Adrenal gland (tissue), 12 donors: ENCODE results near the gene CMIP. TPM values are rescaled to one million over a fixed set of nuclear protein-coding genes. Genes with fewer than 3 reads are reported as not detected.
A peak's percentile ranks its signal among the peaks of the same experiment; 100 is the strongest.

Source experiments
- DNase-seq, 7 donors: peaks; one replicate each; pipeline ENCODE4 v3.0.0-alpha.2; 2019 to 2020
- H3K27ac ChIP-seq, 5 donors: fragments of 200-600 bp; sonication (generic) in 4 of 5; 1 replicate in 3 of 5; 2 replicates in 2 of 5; pipeline versions ENCODE4 v1.5.1 to v1.8.0; 2016 to 2020; ENCODE audit warnings: mild to moderate bottlenecking in 1 of 5
- H3K27me3 ChIP-seq: fragments of 200-600 bp; 2 replicates; pipeline ENCODE4 v1.8.0; 2021
- H3K36me3 ChIP-seq, 2 donors: fragments of 200-600 bp; replicated peaks in 1 of 2; 1 replicate in 1 of 2; 2 replicates in 1 of 2; pipeline versions ENCODE4 v1.5.1 to v1.8.0; 2018 to 2022
- H3K4me1 ChIP-seq, 2 donors: fragments of 200-600 bp; replicated peaks in 1 of 2; 1 replicate in 1 of 2; 2 replicates in 1 of 2; pipeline versions ENCODE4 v1.5.1 to v1.8.0; 2018 to 2021
- H3K4me3 ChIP-seq, 4 donors: fragments of 200-600 bp; sonication (generic) in 3 of 4; one replicate each; pipeline ENCODE4 v1.5.1; 2016 to 2018
- H3K9me3 ChIP-seq, 3 donors: fragments of 200-600 bp; sonication (generic) in 1 of 3; replicated peaks in 1 of 3; 1 replicate in 2 of 3; 2 replicates in 1 of 3; pipeline versions ENCODE4 v1.5.1 to v1.8.0; 2016 to 2021
- POLR2A ChIP-seq, 2 donors: fragments of 450-650 bp; IDR thresholded peaks; one replicate each; pipeline ENCODE4 v1.6.1; 2017; ENCODE audit warnings: antibody characterized with exemption in 2 of 2, mild to moderate bottlenecking in 2 of 2, moderate library complexity in 1 of 2
- WGBS, 4 donors: extraction: QIAGEN DNeasy Blood & Tissue Kit in 2 of 4; methylation state at CpG; one replicate each; pipeline versions ENCODE4 v1.1.5 to v1.1.7; 2013 to 2017; 5-methylcytosine and 5-hydroxymethylcytosine counted together
- intact Hi-C, 2 donors: fragments of 100-400 bp; cut with DNase I; formaldehyde crosslinking; loops; one replicate each; pipeline versions ENCODE4 v1.14.1 to v1.15.0; 2022 to 2023
- polyA plus RNA-seq, 3 donors: library from polyadenylated mRNA; stranded (reverse); fragments of 200-250 nt in 2 of 3; fragments of 350-450 nt in 1 of 3; fragmentation: Illumina TruSeq in 1 of 3; extraction: RNeasy Lipid Tissue Mini Kit (QIAGEN cat#74804) in 1 of 3; gene quantifications; one replicate each; pipeline ENCODE4 v1.2.3, GENCODE V29; 2013 to 2014
- total RNA-seq, 9 donors: library from RNA; depleted of rRNA in 4 of 9; stranded (reverse); fragments of >200 nt in 4 of 9; fragments of 120-200 nt in 1 of 9; fragmentation: NEBNext Ultra II Directional in 1 of 9; extraction: Animal tissue kit (Norgen Biotek cat#: 25700) in 1 of 9; gene quantifications; one replicate each; pipeline versions ENCODE4 v1.1.0 to v1.2.4, GENCODE V29; 2013 to 2023
- TF ChIP-seq, protein P1 (sequence below), 6 experiments: fragments of 450-650 bp in 4 of 6; fragments of 200-600 bp in 2 of 6; sonication (generic) in 1 of 6; IDR thresholded peaks; 1 replicate in 5 of 6; 2 replicates in 1 of 6; pipeline versions ENCODE4 v1.5.1 to v1.8.0; 2016 to 2021; ENCODE audit warnings: antibody characterized with exemption in 6 of 6, mild to moderate bottlenecking in 2 of 6, moderate library complexity in 1 of 6
- donor health status: healthy with polysubstance abuse.
- donor health status: Bipolar disorder and iron deficiency.
- donor health status: DM: yes; HTN: yes; CAD: no.
- donor health status: DM: no; HTN: no; CAD: no.
- donor health status: DM: no; HTN: no; CAD: no.
- donor health status: DM: yes; HTN: yes; CAD: no.

Gene CMIP
- total and polyA plus RNA-seq, 12 donors = 8.1 to 87.9 (median 42.5) TPM

DNA sequence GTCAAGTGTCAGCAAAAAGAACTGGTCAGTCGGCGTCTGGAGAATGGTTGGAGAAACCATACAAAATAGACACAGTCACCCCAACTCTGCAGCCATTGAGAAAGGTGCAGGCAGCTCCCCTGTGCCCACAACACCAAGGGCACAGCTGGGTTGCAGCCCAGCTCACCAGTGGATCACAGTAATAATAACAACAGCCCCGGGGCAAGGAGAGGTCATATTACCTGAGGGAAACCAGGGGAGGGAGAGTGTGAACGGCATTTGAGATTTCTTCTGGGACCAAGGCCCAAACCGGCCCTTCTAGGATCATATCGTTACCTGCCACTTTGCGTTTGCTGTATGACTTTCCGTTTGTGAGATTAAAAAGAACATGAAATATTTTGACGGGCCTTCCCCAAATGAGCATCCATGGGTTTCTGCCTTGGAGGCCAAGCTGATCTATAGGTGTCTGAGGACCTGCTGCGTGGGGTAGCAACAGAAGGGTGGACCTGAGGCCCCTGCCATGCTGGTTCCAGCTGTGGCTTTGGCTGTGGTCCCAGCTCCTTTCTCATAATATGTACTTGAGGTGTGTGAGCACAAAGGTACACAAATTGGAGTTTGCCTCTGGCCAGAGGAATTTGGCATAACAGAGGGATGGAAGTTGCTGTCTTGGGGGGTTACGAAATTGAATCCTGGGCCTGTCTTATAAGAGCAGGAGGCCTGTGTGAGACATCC, 154.6 kb downstream of the CMIP start:
- Histone ChIP-seq H3K27me3 (no peaks in the 10 kb centered on the region), H3K4me3 (no peak overlapping the region), H3K9me3 (no peaks in the 10 kb centered on the region), H3K36me3 (no peaks in the 10 kb centered on the region), H3K4me1 (peaks cover 15 to 18% of the 10 kb centered on the region in 2 donors), H3K27ac (no peak overlapping the region)
- 84 to 93% (median 89%) methylated on average over 11 of the region's 11 CpGs for WGBS, 4 donors
- TF ChIP-seq, protein P1, sequence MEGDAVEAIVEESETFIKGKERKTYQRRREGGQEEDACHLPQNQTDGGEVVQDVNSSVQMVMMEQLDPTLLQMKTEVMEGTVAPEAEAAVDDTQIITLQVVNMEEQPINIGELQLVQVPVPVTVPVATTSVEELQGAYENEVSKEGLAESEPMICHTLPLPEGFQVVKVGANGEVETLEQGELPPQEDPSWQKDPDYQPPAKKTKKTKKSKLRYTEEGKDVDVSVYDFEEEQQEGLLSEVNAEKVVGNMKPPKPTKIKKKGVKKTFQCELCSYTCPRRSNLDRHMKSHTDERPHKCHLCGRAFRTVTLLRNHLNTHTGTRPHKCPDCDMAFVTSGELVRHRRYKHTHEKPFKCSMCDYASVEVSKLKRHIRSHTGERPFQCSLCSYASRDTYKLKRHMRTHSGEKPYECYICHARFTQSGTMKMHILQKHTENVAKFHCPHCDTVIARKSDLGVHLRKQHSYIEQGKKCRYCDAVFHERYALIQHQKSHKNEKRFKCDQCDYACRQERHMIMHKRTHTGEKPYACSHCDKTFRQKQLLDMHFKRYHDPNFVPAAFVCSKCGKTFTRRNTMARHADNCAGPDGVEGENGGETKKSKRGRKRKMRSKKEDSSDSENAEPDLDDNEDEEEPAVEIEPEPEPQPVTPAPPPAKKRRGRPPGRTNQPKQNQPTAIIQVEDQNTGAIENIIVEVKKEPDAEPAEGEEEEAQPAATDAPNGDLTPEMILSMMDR (IDR thresholded peaks at IDR 0.05) = no peak
- intact Hi-C loops = loop anchor here in 1 of 2 donors (10.0 kb wide), 1 partner anchor 64 kb away; no protein-coding TSS in a partner anchor
- no peak for DNase-seq

DNA sequence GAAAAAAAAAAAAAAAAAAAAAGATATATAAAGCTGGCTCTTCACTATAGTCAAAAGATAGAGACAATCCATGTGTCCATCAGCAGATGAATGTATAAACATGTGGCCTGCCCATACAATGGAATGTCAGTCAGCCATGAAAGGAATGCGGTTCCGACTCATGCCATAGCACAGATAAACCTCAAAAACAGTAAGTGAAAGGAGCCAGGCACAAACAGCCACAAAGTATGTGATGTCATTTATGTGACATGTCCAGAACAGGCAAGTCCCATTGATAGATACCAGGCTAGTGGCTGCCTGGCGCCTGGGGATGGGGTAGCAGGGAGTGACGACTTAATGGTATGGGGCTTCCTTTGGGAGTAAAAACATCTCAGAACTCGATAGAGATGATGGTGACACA, 155.7 kb downstream of the CMIP start:
- intact Hi-C loops = no loop called here
- no peak for DNase-seq
- Histone ChIP-seq H3K27ac (no peak overlapping the region), H3K27me3 (no peaks in the 10 kb centered on the region), H3K4me3 (no peak overlapping the region), H3K36me3 (no peaks in the 10 kb centered on the region), H3K9me3 (no peaks in the 10 kb centered on the region), H3K4me1 (peaks cover 15 to 18% of the 10 kb centered on the region in 2 donors)
- 88 to 93% (median 92%) methylated on average over 5 of the region's 5 CpGs for WGBS, 4 donors
- TF ChIP-seq, protein P1 (IDR thresholded peaks at IDR 0.05) = no peak
- no peak for TF ChIP-seq POLR2A (IDR thresholded peaks at IDR 0.05)

GRCh38 chr16:81601008-81601428, 156.4 kb downstream of the CMIP start:
- 47 to 65% (median 50%) methylated on average over 3 to 9 of the region's 9 CpGs for whole genome bisulfite sequencing, 4 donors
- Histone ChIP-seq H3K4me3 (no peak overlapping the region), H3K27ac (peak overlapping the region in 3 of 5 donors; percentile 2 to 81 (median 54)), H3K9me3 (no peaks in the 10 kb centered on the region), H3K27me3 (no peaks in the 10 kb centered on the region), H3K36me3 (no peaks in the 10 kb centered on the region), H3K4me1 (peaks cover 15 to 18% of the 10 kb centered on the region in 2 donors)
- DNase-seq = peak in 3 of 7 donors; percentile 30 to 71 (median 42)
- TF ChIP-seq, protein P1 (IDR thresholded peaks at IDR 0.05) = no peak
- TF ChIP-seq POLR2A (IDR thresholded peaks at IDR 0.05) = no peak
- intact Hi-C loops = no loop called here

GRCh38 chr16:81601601-81602255, 157.1 kb downstream of the CMIP start:
- no peak for TF ChIP-seq POLR2A (IDR thresholded peaks at IDR 0.05)
- TF ChIP-seq, protein P1 (IDR thresholded peaks at IDR 0.05) = no peak
- WGBS, 4 donors = 72 to 82% (median 78%) methylated on average over 15 to 16 of the region's 16 CpGs
- H3K27ac ChIP-seq = peak overlapping the region in 3 of 5 donors; percentile 2 to 81 (median 54)

More at GRCh38 chr16:81601601-81602255, 157.1 kb downstream of the CMIP start:
- intact Hi-C loops = no loop called here
- Histone ChIP-seq H3K9me3 (no peaks in the 10 kb centered on the region), H3K27me3 (no peaks in the 10 kb centered on the region), H3K4me3 (no peak overlapping the region), H3K36me3 (no peaks in the 10 kb centered on the region), H3K4me1 (peaks cover 15 to 22% of the 10 kb centered on the region in 2 donors)
- no peak for DNase-seq
